Tibial nerve (tissue), 4 donors: ENCODE data around the gene PHC2. TPM values are rescaled to one million over a fixed set of nuclear protein-coding genes. Genes with fewer than 3 reads are reported as not detected.
A peak's percentile ranks its signal among the peaks of the same experiment; 100 is the strongest.

Source experiments
- DNase-seq, 2 donors: peaks; one replicate each; pipeline ENCODE4 v3.0.0-alpha.2; 2019; ENCODE audit warnings: low spot score in 2 of 2
- H3K27ac ChIP-seq, 4 donors: fragments of 200-600 bp; sonication (generic) in 3 of 4; one replicate each; pipeline ENCODE4 v1.5.1; 2017 to 2019; ENCODE audit warnings: mild to moderate bottlenecking in 1 of 4
- H3K27me3 ChIP-seq, 2 donors: fragments of 200-600 bp; sonication (generic) in 1 of 2; one replicate each; pipeline versions ENCODE4 v1.5.1 to v1.6.0; 2017 to 2019
- H3K36me3 ChIP-seq, 3 donors: fragments of 200-600 bp; sonication (generic); one replicate each; pipeline ENCODE4 v1.5.1; 2018 to 2019
- H3K4me1 ChIP-seq, 4 donors: fragments of 200-600 bp; sonication (generic) in 3 of 4; one replicate each; pipeline ENCODE4 v1.5.1; 2017 to 2019
- H3K4me3 ChIP-seq, 4 donors: fragments of 200-600 bp; sonication (generic) in 3 of 4; one replicate each; pipeline ENCODE4 v1.5.1; 2017 to 2019; ENCODE audit warnings: mild to moderate bottlenecking in 1 of 4, moderate library complexity in 1 of 4
- H3K9me3 ChIP-seq, 4 donors: fragments of 200-600 bp; sonication (generic) in 3 of 4; one replicate each; pipeline ENCODE4 v1.5.1; 2017 to 2019
- CTCF ChIP-seq, 5 experiments: fragments of 200-600 bp in 3 of 5; fragments of 450-650 bp in 2 of 5; sonication (generic) in 3 of 5; IDR thresholded peaks; one replicate each; pipeline ENCODE4 v1.5.1; 2016 to 2019; ENCODE audit warnings: antibody characterized with exemption in 5 of 5, mild to moderate bottlenecking in 3 of 5, moderate library complexity in 2 of 5
- EP300 ChIP-seq, 2 donors: sonication (generic); formaldehyde crosslinking; IDR thresholded peaks; one replicate each; pipeline ENCODE4 v1.6.1; 2017; ENCODE audit warnings: antibody characterized with exemption in 2 of 2, mild to moderate bottlenecking in 1 of 2
- POLR2A ChIP-seq, 2 donors: fragments of 450-650 bp; IDR thresholded peaks; one replicate each; pipeline ENCODE4 v1.6.1; 2017; ENCODE audit warnings: antibody characterized with exemption in 2 of 2, mild to moderate bottlenecking in 2 of 2, moderate library complexity in 2 of 2
- WGBS, 2 donors: methylation state at CpG; one replicate each; pipeline ENCODE4 v1.1.5; 2018; 5-methylcytosine and 5-hydroxymethylcytosine counted together
- total RNA-seq, 4 donors: library from RNA; depleted of rRNA; stranded (reverse); fragments of >200 nt; gene quantifications; one replicate each; pipeline ENCODE4 v1.1.0, GENCODE V29; 2016

PHC2 gene
- total RNA-seq, 4 donors from 2014 or later: 152 to 458 (median 204) TPM

- no peak for DNase-seq
- TF ChIP-seq CTCF (IDR thresholded peaks at IDR 0.05) (no peak), POLR2A (IDR thresholded peaks at IDR 0.05) (no peak), EP300 (IDR thresholded peaks at IDR 0.05) (no peak)
- no peaks in the 10 kb centered on the region for H3K27me3 ChIP-seq
- peaks cover 0 to 41% (median 5%) of the 10 kb centered on the region in 4 donors for H3K4me1 ChIP-seq
- no peak overlapping the region for H3K27ac ChIP-seq
- peaks cover 0 to 38% (median 0%) of the 10 kb centered on the region in 3 donors for H3K36me3 ChIP-seq
- no peaks in the 10 kb centered on the region for H3K9me3 ChIP-seq
- no peak overlapping the region for H3K4me3 ChIP-seq
- WGBS, 2 donors: 80 to 91% methylated on average over 3 of the region's 3 CpGs
Measured at GRCh38 chr1:33289858-33290154, 141.1 kb downstream of the PHC2 start.

GRCh38 chr1:33288976-33289857, 141.7 kb downstream of the PHC2 start:
- H3K9me3 ChIP-seq: no peaks in the 10 kb centered on the region
- no peak for TF ChIP-seq POLR2A (IDR thresholded peaks at IDR 0.05)
- no peak for TF ChIP-seq CTCF (IDR thresholded peaks at IDR 0.05)
- TF ChIP-seq EP300 (IDR thresholded peaks at IDR 0.05): no peak
- H3K27ac ChIP-seq: peak overlapping the region in 2 of 4 donors; percentile 20 to 33
- no peak for DNase-seq
- no peak overlapping the region for H3K4me3 ChIP-seq
- H3K36me3 ChIP-seq: peaks cover 0 to 35% (median 0%) of the 10 kb centered on the region in 3 donors
- 82 to 86% methylated on average over 16 of the region's 16 CpGs for WGBS, 2 donors
- peaks cover 0 to 40% (median 5%) of the 10 kb centered on the region in 4 donors for H3K4me1 ChIP-seq
- no peaks in the 10 kb centered on the region for H3K27me3 ChIP-seq

- peaks cover 0 to 45% (median 0%) of the 10 kb centered on the region in 3 donors for H3K36me3 ChIP-seq
Measured at GRCh38 chr1:33287317-33287716, 143.6 kb downstream of the PHC2 start.

GRCh38 chr1:33286451-33287185, 144.3 kb downstream of the PHC2 start:
- DNase-seq: no peak
- Histone ChIP-seq H3K27ac (peak overlapping the region in 2 of 4 donors; percentile 1 to 66), H3K4me3 (no peak overlapping the region), H3K36me3 (peaks cover 0 to 52% (median 5%) of the 10 kb centered on the region in 3 donors), H3K9me3 (no peaks in the 10 kb centered on the region), H3K27me3 (no peaks in the 10 kb centered on the region), H3K4me1 (peaks cover 0 to 27% (median 5%) of the 10 kb centered on the region in 4 donors)
- WGBS, 2 donors: 51 to 56% methylated on average over 8 of the region's 8 CpGs
- TF ChIP-seq EP300 (IDR thresholded peaks at IDR 0.05) (no peak), POLR2A (IDR thresholded peaks at IDR 0.05) (no peak), CTCF (IDR thresholded peaks at IDR 0.05) (no peak)

More at GRCh38 chr1:33287317-33287716, 143.6 kb downstream of the PHC2 start:
- peaks cover 0 to 27% (median 5%) of the 10 kb centered on the region in 4 donors for H3K4me1 ChIP-seq
- TF ChIP-seq EP300 (IDR thresholded peaks at IDR 0.05) (no peak), CTCF (IDR thresholded peaks at IDR 0.05) (no peak), POLR2A (IDR thresholded peaks at IDR 0.05) (no peak)
- no peak for DNase-seq
- no peaks in the 10 kb centered on the region for H3K27me3 ChIP-seq
- no peak overlapping the region for H3K27ac ChIP-seq
- no peaks in the 10 kb centered on the region for H3K9me3 ChIP-seq
- H3K4me3 ChIP-seq: no peak overlapping the region
- WGBS, 2 donors: 59 to 72% methylated on average over 2 of the region's 2 CpGs

- no peak for DNase-seq
- WGBS, 2 donors: 74 to 76% methylated on average over 6 of the region's 6 CpGs
- no peak overlapping the region for H3K4me3 ChIP-seq
- H3K4me1 ChIP-seq: peaks cover 0 to 19% (median 5%) of the 10 kb centered on the region in 4 donors
- H3K27me3 ChIP-seq: no peaks in the 10 kb centered on the region
- TF ChIP-seq POLR2A (IDR thresholded peaks at IDR 0.05): no peak
- no peak for TF ChIP-seq CTCF (IDR thresholded peaks at IDR 0.05)
- TF ChIP-seq EP300 (IDR thresholded peaks at IDR 0.05): no peak
- no peaks in the 10 kb centered on the region for H3K9me3 ChIP-seq
- H3K36me3 ChIP-seq: peaks cover 0 to 66% (median 10%) of the 10 kb centered on the region in 3 donors
- H3K27ac ChIP-seq: no peak overlapping the region
Measured at GRCh38 chr1:33284049-33284448, 146.8 kb downstream of the PHC2 start.
